Breast epithelium (tissue), 3 donors: ENCODE measurements around the gene CISH.

Experiments used
- POLR2A ChIP-seq: fragments of 450-650 bp; IDR thresholded peaks from one replicate; pipeline ENCODE4 v1.6.1; 2016; ENCODE audit warnings: antibody characterized with exemption, mild to moderate bottlenecking, moderate library complexity
- POLR2AphosphoS5 ChIP-seq, 3 donors: sonication (generic); formaldehyde crosslinking; IDR thresholded peaks; one replicate each; pipeline ENCODE4 v1.6.1; 2017; ENCODE audit warnings: antibody characterized with exemption in 3 of 3
- TF ChIP-seq, protein P1 (sequence below), 3 donors: fragments of 450-650 bp; IDR thresholded peaks; one replicate each; pipeline ENCODE4 v1.5.1; 2016 to 2017; ENCODE audit warnings: antibody characterized with exemption in 3 of 3, mild to moderate bottlenecking in 3 of 3, moderate library complexity in 3 of 3

- TF ChIP-seq, protein P1, sequence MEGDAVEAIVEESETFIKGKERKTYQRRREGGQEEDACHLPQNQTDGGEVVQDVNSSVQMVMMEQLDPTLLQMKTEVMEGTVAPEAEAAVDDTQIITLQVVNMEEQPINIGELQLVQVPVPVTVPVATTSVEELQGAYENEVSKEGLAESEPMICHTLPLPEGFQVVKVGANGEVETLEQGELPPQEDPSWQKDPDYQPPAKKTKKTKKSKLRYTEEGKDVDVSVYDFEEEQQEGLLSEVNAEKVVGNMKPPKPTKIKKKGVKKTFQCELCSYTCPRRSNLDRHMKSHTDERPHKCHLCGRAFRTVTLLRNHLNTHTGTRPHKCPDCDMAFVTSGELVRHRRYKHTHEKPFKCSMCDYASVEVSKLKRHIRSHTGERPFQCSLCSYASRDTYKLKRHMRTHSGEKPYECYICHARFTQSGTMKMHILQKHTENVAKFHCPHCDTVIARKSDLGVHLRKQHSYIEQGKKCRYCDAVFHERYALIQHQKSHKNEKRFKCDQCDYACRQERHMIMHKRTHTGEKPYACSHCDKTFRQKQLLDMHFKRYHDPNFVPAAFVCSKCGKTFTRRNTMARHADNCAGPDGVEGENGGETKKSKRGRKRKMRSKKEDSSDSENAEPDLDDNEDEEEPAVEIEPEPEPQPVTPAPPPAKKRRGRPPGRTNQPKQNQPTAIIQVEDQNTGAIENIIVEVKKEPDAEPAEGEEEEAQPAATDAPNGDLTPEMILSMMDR (IDR thresholded peaks at IDR 0.05) = no peak
- no peak for TF ChIP-seq POLR2A
- TF ChIP-seq POLR2AphosphoS5 (IDR thresholded peaks at IDR 0.05) = no peak
Observed at GRCh38 chr3:50658831-50659230, 47.3 kb upstream of the CISH start.
